Astrocyte (in vitro differentiated cells and primary cell): ENCODE data around the gene TMCO1. TPM values are rescaled to one million over a fixed set of nuclear protein-coding genes. Genes with fewer than 3 reads are reported as not detected.
"Not testable (repeated sequence)": the region's sequence is repeated elsewhere in the genome, so short reads cannot be mapped to it uniquely, and the experiment has no call there.

ENCODE experiments used
- DNase-seq: peaks from one replicate; pipeline ENCODE4 v3.0.0-alpha.2; 2010; ENCODE audit warnings: low read depth
- FAIRE-seq: peaks from 2 replicates; lab custom pipeline; 2011; peaks lifted over from hg19 to GRCh38; lab: Jason Lieb, UNC
- H2AFZ ChIP-seq: 2 replicates; pipeline ENCODE4 v1.6.0; 2012; ENCODE audit warnings: low read depth, low read length, inconsistent platforms
- H3K27ac ChIP-seq: 2 replicates; pipeline ENCODE4 v1.5.1; 2011; ENCODE audit warnings: low read depth, low read length, inconsistent platforms
- H3K27me3 ChIP-seq: 2 replicates; pipeline ENCODE4 v1.6.0; 2011; ENCODE audit warnings: low read length, inconsistent platforms; ENCODE audit not compliant: insufficient read depth
- H3K36me3 ChIP-seq: 2 replicates; pipeline ENCODE4 v1.5.1; 2011; ENCODE audit warnings: low read length, inconsistent platforms; ENCODE audit not compliant: insufficient read depth
- H3K4me1 ChIP-seq: 2 replicates; pipeline ENCODE4 v1.5.1; 2011; ENCODE audit warnings: low read length, inconsistent platforms; ENCODE audit not compliant: insufficient read depth
- H3K4me2 ChIP-seq: 2 replicates; pipeline ENCODE4 v1.6.0; 2012; ENCODE audit warnings: low read length, inconsistent platforms
- H3K4me3 ChIP-seq: 2 replicates; pipeline ENCODE4 v1.5.1; 2011; ENCODE audit warnings: low read depth, mild to moderate bottlenecking, low read length, inconsistent platforms; ENCODE audit not compliant: insufficient read depth
- H3K79me2 ChIP-seq: 2 replicates; pipeline ENCODE4 v1.6.0; 2012; ENCODE audit warnings: mild to moderate bottlenecking, low read length, inconsistent platforms; ENCODE audit not compliant: insufficient read depth
- H3K9ac ChIP-seq: 2 replicates; pipeline ENCODE4 v1.6.0; 2012; ENCODE audit warnings: mild to moderate bottlenecking, low read length, inconsistent platforms
- H3K9me3 ChIP-seq: 2 replicates; pipeline ENCODE4 v1.5.1; 2012; ENCODE audit warnings: low read depth, mild to moderate bottlenecking, low read length, inconsistent platforms; ENCODE audit not compliant: insufficient read depth
- H4K20me1 ChIP-seq: 2 replicates; pipeline ENCODE4 v1.6.0; 2012; ENCODE audit warnings: low read length, inconsistent platforms; ENCODE audit not compliant: insufficient read depth
- H3K27ac Mint-ChIP-seq: one replicate; pipeline ENCODE4 v1.8.0; 2021; ENCODE audit warnings: mild to moderate bottlenecking, mixed read lengths; ENCODE audit not compliant: unreplicated experiment
- H3K27me3 Mint-ChIP-seq: one replicate; pipeline ENCODE4 v1.8.0; 2021; ENCODE audit warnings: low read depth, mixed read lengths; ENCODE audit not compliant: unreplicated experiment
- H3K36me3 Mint-ChIP-seq: one replicate; pipeline ENCODE4 v1.8.0; 2021; ENCODE audit warnings: low read depth, mixed read lengths; ENCODE audit not compliant: unreplicated experiment
- H3K4me1 Mint-ChIP-seq: one replicate; pipeline ENCODE4 v1.8.0; 2021; ENCODE audit warnings: low read depth, mixed read lengths; ENCODE audit not compliant: unreplicated experiment
- H3K4me3 Mint-ChIP-seq: one replicate; pipeline ENCODE4 v1.8.0; 2021; ENCODE audit warnings: mild to moderate bottlenecking, moderate library complexity, mixed read lengths; ENCODE audit not compliant: unreplicated experiment
- H3K9me3 Mint-ChIP-seq: one replicate; pipeline ENCODE4 v1.8.0; 2021; ENCODE audit warnings: mild to moderate bottlenecking, mixed read lengths; ENCODE audit not compliant: unreplicated experiment
- EZH2 ChIP-seq: IDR thresholded peaks from 2 replicates; pipeline ENCODE4 v1.6.1; 2012; ENCODE audit warnings: mild to moderate bottlenecking, low read length, inconsistent platforms; ENCODE audit not compliant: insufficient read depth
- total RNA-seq: library from RNA; stranded (reverse); gene quantifications from 2 replicates; pipeline ENCODE4 v1.2.1, GENCODE V29; 2021
- TF ChIP-seq, protein P1 (sequence below): IDR thresholded peaks from 2 replicates; pipeline ENCODE4 v1.5.1; 2011; ENCODE audit warnings: low read depth, mild to moderate bottlenecking, inconsistent platforms, low read length, moderate library complexity; ENCODE audit not compliant: insufficient read depth

The TMCO1 gene
- total RNA-seq, 1 donor from 2014 or later: 135 TPM

DNA sequence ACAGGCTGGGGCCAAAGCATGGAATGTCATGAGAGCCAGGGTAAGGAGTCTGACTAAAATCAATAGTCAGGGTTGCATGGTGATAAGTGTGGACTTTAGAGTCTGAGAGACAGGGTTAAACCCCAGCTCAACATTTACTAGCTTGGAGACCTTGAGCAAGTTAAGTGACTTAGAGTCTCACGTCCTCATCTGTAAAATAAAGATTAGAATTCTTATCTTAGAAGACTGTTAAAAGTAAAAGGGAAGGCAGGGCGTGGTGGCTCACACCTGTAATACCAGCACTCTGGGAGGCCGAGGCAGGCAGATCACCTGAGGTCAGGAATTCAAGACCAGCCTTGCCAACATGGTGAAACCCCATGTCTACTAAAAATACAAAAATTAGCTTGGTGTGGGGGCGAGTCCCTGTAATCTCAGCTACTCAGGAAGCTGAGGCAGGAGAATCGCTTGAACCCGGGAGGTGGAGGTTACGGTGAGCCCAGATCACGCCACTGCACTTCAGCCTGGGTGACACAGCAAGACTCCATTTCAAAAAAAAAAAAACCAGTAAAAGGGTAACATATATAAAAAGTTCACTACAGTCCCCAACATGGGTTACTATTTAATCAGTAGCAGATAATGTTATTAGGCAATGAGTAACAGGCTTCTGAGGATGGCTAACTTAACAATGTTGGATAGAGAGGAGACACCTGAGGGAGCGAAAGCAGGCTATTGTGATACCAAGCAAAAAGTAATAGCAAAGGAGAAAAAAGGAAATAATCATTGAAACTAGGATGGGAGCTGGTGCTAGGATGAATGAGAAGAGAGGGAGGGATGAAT is 20.8 kb downstream of the TMCO1 start:
- peaks cover 11% of the 10 kb centered on the region for H3K36me3 Mint-ChIP-seq
- H3K4me3 Mint-ChIP-seq: no peak overlapping the region
- Histone ChIP-seq H3K4me2 (no peak overlapping the region), H3K79me2 (no peaks in the 10 kb centered on the region), H3K36me3 (peaks cover 23% of the 10 kb centered on the region), H3K27me3 (no peaks in the 10 kb centered on the region), H4K20me1 (no peaks in the 10 kb centered on the region), H3K4me1 (no peaks in the 10 kb centered on the region), H3K4me3 (no peak overlapping the region), H2AFZ (no peak overlapping the region), H3K9ac (no peak overlapping the region), H3K27ac (no peak overlapping the region), H3K9me3 (no peaks in the 10 kb centered on the region)
- DNase-seq (no peak), FAIRE-seq (no peak)
- H3K27me3 Mint-ChIP-seq: no peaks in the 10 kb centered on the region
- no peak for TF ChIP-seq EZH2
- TF ChIP-seq, protein P1, sequence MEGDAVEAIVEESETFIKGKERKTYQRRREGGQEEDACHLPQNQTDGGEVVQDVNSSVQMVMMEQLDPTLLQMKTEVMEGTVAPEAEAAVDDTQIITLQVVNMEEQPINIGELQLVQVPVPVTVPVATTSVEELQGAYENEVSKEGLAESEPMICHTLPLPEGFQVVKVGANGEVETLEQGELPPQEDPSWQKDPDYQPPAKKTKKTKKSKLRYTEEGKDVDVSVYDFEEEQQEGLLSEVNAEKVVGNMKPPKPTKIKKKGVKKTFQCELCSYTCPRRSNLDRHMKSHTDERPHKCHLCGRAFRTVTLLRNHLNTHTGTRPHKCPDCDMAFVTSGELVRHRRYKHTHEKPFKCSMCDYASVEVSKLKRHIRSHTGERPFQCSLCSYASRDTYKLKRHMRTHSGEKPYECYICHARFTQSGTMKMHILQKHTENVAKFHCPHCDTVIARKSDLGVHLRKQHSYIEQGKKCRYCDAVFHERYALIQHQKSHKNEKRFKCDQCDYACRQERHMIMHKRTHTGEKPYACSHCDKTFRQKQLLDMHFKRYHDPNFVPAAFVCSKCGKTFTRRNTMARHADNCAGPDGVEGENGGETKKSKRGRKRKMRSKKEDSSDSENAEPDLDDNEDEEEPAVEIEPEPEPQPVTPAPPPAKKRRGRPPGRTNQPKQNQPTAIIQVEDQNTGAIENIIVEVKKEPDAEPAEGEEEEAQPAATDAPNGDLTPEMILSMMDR: no peak
- H3K4me1 Mint-ChIP-seq: no peaks in the 10 kb centered on the region
- no peaks in the 10 kb centered on the region for H3K9me3 Mint-ChIP-seq
- H3K27ac Mint-ChIP-seq: no peak overlapping the region

DNA sequence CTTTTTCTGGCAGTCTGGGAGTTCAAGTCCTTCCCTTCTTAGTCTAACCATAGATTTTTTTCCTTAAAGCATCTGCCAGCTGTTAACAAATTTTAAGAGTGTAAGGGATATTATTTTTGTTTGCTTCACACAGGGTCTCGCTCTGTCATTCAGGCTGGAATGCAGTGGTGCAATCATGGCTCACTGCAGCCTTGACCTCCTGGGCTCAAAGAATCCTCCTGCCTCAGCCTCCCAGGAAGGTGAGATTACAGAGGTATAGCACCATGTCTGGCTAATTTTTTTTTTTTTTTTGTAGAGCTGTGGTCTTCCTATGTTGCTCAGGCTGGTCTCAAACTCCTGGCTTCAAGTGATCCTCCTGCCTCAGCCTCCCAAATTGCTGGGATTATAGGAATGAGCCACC is 23.8 kb downstream of the TMCO1 start:
- H3K36me3 ChIP-seq: peaks cover 42% of the 10 kb centered on the region
- not testable (repeated sequence) for H3K9me3 ChIP-seq, H3K9ac ChIP-seq, H3K27me3 Mint-ChIP-seq, H2AFZ ChIP-seq, H3K27ac ChIP-seq, FAIRE-seq, H3K4me3 Mint-ChIP-seq, H3K27me3 ChIP-seq, H3K4me1 ChIP-seq, H3K79me2 ChIP-seq, H3K4me2 ChIP-seq, H4K20me1 ChIP-seq, H3K4me3 ChIP-seq, H3K27ac Mint-ChIP-seq, H3K4me1 Mint-ChIP-seq, H3K9me3 Mint-ChIP-seq, DNase-seq
- H3K36me3 Mint-ChIP-seq: peaks cover 29% of the 10 kb centered on the region

DNA sequence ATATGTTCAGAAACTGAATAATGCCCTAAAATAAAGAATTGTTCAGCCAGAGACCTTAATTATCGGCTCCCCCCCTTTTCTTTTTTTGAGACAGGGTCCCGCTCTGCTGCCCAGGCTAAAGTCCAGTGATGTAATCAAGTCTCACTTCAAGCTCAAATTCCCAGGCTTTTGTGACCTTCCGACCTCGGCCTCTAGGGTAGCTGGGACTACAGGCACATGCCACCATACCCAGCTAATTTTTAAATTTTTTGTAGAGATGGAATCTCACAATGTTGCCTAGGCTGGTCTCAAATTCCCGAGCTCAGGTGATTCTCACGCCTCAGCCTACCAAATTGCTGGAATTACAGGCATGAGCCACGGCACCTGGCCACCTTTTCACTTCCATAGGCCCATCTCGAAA is 26.5 kb downstream of the TMCO1 start:
- H3K4me3 ChIP-seq: no peak overlapping the region
- FAIRE-seq (no peak), DNase-seq (no peak)
- H3K36me3 ChIP-seq: peaks cover 34% of the 10 kb centered on the region
- H3K27ac Mint-ChIP-seq: no peak overlapping the region
- TF ChIP-seq, protein P1: no peak
- no peak for TF ChIP-seq EZH2
- H3K9me3 ChIP-seq: no peaks in the 10 kb centered on the region
- peaks cover 4% of the 10 kb centered on the region for H3K79me2 ChIP-seq
- H3K9ac ChIP-seq: no peak overlapping the region
- no peak overlapping the region for H3K27ac ChIP-seq
- H3K4me1 Mint-ChIP-seq: no peaks in the 10 kb centered on the region
- H3K4me1 ChIP-seq: no peaks in the 10 kb centered on the region
- H3K27me3 Mint-ChIP-seq: no peaks in the 10 kb centered on the region
- no peak overlapping the region for H3K4me2 ChIP-seq
- H3K36me3 Mint-ChIP-seq: peaks cover 27% of the 10 kb centered on the region
- H3K4me3 Mint-ChIP-seq: no peak overlapping the region
- H4K20me1 ChIP-seq: no peaks in the 10 kb centered on the region
- no peak overlapping the region for H2AFZ ChIP-seq
- H3K9me3 Mint-ChIP-seq: no peaks in the 10 kb centered on the region
- no peaks in the 10 kb centered on the region for H3K27me3 ChIP-seq
